Activated CD8-positive, alpha-beta memory T cell treated with anti-CD3 and anti-CD28 coated beads, Interleukin-2, amount 50 U/mL, for 24 hours (primary cell): ENCODE measurements around the gene FLT4.
A peak's percentile ranks its signal among the peaks of the same experiment; 100 is the strongest.

Experiments used
- DNase-seq: peaks from one replicate; pipeline ENCODE4 v3.0.0-alpha.2; 2020; ENCODE audit errors: extremely low read depth

Gene FLT4

GRCh38 chr5:180607861-180608571 lies 41.4 kb downstream of the FLT4 start:
- no peak for DNase-seq

GRCh38 chr5:180606215-180606785 lies 43.1 kb downstream of the FLT4 start:
- DNase-seq = no peak

- peak; percentile 41 for DNase-seq
Observed at GRCh38 chr5:180605554-180606214, 43.7 kb downstream of the FLT4 start.

GRCh38 chr5:180604271-180604670 lies 45.1 kb downstream of the FLT4 start:
- DNase-seq = no peak

DNA sequence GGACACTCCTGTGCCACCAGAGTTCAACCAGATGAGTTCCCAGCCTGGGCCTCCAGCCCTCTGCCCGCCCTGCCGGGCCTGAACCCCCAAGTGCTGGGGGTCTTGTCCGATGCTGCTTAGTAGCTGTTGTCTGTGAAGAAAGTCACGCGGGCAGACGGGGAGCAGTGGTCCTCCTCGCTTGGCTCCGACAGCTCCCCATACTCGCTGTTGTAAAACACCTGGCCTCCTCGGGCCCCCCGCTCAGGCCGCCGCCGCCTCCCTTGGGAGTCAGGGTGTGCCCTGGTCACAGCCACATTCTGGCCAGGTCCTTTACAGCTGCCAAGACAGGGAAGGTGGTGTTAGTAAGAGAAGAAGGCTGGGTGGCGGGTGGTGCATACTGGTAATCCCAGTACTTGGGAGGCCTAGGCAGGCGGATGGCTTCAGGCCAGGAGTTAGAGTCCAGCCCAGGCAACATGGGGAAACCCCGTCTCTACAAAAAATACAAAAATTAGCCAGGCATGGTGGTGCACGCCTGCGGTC lies 46.3 kb downstream of the FLT4 start:
- no peak for DNase-seq

- no peak for DNase-seq
Observed at GRCh38 chr5:180602481-180603075, 46.8 kb downstream of the FLT4 start.

GRCh38 chr5:180601591-180602480 lies 47.6 kb downstream of the FLT4 start:
- no peak for DNase-seq

GRCh38 chr5:180600554-180601041 lies 48.8 kb downstream of the FLT4 start:
- no peak for DNase-seq

DNA sequence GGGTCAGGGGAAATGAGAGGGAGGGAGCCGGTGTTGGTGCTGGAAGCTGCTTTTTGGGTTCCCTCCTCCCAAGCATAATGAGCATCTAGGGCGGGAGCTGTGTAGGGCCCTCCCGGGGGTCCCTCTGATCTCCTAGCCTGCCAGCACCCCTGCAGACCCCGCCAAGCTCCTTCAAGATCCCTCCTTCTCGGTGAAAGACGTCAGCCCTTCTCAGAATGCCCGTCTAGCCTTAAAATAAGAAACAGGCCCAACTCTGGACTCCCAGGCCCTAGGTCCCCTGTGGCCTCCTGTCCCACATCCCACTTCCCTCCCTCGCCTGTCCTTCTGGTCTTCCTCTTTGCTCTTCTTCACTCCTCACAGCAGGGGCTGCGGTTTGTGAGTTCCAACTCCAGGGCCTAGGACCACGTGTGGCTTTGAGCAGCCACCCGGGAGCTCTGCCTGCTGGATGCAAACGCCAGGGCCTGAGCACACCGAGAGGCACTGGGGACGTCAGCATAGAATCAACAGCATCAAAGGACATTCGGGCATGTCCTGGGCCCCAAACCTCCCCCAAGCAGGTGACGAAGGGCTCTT lies 49.3 kb downstream of the FLT4 start:
- no peak for DNase-seq

GRCh38 chr5:180599590-180599914 lies 49.8 kb downstream of the FLT4 start:
- no peak for DNase-seq

- no peak for DNase-seq
Observed at GRCh38 chr5:180598797-180599589, 50.4 kb downstream of the FLT4 start.

DNA sequence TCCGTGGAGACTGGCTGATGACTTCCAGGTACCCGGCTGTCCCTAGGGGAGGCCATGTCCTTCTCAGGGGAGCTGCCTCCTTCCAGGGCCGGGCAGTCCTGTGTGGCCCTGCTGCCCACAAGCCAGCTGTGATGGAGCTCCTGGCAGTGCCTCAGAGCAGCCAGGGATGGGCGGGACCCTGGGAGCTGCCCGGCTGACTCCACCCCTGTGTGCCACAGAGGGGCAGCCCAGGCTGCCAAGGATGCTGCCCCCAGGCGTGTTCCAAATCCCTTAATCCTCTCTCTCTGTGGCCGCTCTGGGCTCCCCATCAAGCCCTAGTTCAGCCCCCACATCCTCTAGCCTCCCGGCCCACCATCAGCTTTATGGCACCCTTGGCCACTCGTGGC lies 51.1 kb downstream of the FLT4 start:
- no peak for DNase-seq

- no peak for DNase-seq
Observed at GRCh38 chr5:180596668-180597231, 52.6 kb downstream of the FLT4 start.

- DNase-seq = no peak
Observed at GRCh38 chr5:180596115-180596667, 53.2 kb downstream of the FLT4 start.

DNA sequence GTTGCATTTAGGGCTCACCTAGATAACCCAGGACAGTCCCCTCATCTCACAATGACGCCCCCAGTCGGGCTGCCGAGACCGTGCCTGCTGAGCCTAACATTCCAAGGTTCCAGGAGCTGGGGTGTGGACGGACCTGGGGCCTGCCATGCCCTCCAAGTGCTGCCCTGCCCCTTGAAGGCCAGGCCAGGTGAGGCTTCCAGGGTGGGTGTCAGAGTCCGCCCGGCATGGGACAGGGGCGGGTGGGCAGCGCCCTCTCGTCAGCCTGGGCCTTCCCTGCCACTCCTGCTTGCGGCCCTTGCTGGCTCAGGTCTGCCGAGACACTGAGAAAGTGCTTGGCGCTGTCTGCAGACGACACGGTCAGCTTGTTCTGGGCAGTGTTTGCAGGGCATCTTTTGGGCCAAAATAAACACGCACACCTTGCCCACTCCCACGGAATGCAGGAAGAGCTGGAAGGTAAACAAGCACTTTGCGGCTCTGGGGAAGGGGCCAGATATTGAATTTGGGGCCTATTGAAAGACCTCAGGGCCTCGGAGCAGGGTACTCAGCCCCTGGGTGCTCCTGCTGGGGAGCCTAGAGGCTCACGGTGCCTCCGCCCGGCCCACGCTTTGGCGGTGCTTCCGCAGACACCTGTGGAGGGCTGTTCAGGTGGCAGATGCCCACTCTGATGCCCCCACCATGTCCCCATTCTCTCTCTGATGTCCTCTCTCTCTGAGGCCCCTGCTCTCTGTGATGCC lies 53.9 kb downstream of the FLT4 start:
- no peak for DNase-seq

DNA sequence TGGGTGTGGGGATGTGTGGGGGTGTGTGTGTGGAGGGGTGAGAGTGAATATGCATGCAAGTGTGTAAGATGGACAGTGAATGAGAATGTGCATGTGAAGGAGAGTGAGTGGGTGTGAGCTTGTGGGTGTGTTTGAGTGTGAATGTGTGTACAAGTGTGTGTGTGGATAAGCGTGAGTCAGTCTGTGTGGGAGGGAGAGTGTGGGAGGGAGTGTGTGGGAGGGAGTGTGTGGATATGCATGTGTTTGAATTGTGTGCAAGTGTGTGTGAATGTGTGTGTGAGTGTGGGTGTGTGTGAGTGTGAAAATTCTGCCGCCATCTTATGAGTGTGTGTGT lies 54.4 kb downstream of the FLT4 start:
- DNase-seq = no peak

DNA sequence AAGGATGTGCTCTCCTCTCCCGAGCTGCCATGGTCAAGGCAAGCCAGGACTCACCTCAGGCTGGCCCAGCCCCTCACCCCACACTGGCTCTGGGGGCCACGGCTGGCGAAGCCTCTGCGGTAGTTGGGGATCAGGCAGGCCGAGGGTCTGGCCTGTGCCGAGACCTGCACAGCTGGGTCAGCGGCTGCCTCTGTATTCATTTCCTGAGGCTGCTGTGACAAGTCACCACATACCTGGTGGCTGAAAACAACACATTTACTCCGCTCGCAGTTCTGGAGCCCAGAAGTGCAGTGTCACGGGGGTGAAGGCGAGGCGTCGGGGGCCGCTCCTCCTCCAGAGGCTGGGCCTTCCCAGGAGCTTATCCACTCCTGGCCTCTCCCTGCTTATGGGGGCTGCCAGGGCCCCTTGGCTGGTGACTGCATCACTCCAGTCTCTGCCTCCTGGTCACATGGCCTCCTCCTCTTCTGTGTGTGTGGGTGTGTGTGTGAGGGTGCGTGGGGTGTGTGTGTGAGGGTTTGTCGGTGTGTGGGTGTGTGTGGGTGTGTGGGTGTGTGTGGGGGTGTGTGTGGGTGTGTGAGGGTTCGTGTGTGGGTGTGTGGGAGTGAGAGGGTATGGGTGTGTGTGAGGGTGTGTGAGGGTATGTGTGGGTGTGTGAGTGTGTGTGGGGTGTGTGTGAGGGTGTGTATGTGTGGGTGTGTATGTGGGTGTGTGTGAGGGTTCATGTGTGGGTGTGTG lies 54.9 kb downstream of the FLT4 start:
- no peak for DNase-seq

DNA sequence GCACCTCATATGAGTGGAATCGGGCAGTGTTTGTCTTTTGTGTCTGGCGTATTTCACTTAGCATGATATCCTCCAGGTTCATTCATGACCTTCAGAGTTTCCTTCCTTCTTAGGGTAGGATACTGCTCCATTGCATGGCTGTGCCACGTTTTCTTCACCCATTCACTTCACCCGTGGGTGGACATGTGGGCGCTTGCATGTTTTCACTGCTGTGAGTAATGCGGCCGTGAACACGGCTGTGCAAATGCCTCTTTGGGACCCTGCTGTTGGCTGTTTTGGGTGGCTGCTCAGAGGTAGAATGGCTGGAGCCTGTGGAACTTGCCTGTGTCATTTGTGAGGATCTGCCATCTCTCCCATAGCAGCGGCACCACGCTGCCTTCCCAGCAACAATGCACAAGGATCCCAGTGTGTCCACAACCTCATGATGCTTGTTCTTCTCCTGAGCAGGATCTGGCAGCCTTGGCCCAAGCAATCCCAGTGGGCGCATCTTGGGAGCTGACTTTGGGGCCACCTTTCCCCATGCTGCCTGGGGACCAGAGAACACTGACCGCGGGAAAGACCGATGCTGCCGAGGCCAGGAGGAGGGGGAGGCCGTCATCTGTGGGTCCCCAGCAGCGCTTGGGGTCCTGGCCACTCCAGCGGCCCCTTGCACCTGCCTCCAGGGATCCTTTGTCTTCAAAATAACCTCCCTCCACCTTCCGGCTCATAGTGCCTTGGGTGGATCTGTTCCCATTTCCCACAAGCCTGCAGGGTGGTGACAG lies 55.8 kb downstream of the FLT4 start:
- no peak for DNase-seq
